Stimulated activated CD4-positive, alpha-beta T cell treated with anti-CD3 and anti-CD28 coated beads, Interleukin-12 subunit alpha, Interleukin-12 subunit beta, amount 100 ng/mL, for 24 hours (primary cell): Measurements from ENCODE around the gene PASK.

Experiments
- DNase-seq, 2 experiments: peaks; one replicate each; pipeline ENCODE4 v3.0.0-alpha.2; 2020; ENCODE audit warnings: low read depth in 2 of 2

PASK gene

DNA sequence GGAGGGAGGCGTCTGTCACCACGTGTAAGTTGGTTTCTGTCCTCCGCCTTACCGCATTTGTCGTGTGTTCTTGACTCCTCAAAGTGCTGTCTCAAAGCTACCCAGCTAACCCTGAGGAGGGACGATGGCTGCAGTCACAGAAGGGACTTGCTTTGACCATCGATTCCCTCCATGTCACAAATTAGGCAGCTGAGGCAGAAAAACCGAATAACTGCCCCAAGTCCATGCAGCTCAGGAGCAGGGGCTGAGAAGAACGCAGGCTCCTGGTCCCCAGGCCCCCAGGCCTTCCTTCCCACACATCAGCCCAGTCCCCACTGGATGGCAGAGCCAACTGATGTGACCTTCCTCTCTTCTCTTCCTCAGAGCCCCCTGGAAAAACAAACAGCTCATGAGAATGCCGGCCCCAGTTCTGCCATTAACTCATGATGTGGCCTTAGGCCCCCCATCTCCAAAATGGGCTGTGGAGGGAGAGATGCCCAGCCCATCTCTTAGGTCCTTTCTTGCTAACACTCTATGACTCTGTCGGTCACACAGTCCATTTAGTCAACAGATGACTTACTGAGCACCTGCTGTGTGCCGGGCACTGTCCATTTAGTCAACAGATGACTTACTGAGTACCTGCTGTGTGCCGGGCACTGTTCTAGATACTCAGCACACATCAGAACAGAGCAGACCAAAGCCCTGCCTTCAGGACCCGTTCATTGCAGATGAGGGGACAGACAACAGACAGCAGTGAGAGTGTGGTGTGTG, 66.8 kb downstream of the PASK start:
- DNase-seq = no peak

DNA sequence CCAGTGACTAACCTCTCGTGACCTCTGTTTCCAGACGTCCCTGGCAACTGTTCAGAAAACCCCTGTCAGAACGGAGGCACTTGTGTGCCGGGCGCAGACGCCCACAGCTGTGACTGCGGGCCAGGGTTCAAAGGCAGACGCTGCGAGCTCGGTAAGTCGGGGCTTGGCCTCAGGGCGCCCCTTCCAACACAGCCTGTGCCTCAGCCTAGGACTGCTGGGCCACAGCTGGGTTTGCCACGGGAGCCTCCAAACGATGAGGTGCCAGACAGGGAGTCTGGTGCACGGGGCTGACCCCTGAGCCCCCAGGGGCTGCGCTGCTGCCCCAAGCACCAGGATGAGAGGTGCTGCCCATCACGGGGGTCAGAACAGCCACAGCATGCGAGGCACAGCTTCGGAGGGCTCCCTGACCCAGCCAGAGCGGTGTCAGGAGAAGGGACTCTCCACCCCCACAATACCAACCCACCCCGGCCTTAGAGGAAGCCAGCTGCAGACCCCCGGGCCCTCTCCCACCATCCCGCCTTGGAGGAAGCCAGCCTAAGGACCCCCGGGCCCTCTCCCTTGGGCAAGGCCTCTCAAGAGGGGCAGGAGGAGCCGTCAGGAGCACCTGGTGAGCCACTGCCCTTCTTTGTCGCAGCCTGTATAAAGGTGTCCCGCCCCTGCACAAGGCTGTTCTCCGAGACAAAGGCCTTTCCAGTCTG, 67.5 kb downstream of the PASK start:
- DNase-seq = no peak

DNA sequence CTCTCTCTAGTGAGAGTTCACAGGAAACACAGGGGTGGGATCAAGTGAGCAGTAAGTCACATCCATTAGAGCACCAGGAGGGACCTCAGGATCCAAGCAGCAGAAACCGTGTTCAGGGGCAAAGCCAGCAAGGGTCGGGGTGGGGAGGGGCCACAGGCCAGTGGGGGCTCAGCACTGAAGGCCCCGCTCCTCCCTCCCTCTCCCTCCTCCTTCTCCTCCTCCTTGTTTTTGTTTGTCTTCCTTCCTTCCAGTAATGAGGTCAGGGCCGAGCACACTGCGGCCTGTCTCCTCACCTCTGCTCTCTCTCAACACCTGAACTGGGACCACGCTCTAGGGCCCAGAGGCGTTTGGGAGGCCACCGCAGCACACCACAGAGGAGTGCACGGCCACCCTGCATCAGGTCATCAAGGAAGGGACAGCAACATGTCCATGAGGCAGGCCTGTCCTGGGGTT, 68.1 kb downstream of the PASK start:
- DNase-seq = no peak

DNA sequence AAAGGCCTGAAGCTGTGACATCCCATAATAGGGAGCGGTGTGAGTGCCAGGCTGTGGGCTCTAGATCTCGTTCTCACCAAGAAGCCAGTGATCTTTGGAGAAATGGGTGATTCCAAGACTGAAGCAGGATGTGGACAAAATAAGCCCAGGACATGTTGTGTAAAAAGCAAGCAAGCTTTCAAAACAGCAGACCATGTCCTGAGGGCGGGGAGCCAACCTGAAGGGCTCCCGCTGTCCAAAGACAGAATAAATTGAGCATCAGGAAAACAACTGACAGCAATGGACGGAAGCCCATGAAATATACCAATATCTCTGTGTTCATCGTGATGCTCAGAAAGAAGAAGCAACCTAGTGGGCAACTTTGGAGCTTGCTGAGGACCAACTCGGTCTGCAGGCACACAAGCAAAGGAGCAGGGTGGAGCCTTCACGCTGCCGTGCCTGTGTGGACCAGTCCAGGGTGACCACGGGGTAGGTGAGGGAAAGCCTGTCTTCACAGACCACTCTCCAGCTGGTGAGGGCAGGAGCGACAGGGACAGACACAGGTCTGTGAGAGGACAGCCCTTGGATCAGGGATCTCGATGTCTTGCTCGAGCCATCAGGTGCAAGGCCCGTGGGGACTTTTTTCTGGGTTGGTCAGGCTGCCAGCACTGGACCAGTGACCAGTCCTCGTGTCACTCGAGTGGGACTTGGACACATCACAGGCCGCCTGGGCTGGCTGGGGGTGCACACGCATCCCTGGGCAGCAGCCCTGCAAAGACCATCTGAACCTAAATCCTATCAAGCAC, 68.7 kb downstream of the PASK start:
- no peak for DNase-seq

DNA sequence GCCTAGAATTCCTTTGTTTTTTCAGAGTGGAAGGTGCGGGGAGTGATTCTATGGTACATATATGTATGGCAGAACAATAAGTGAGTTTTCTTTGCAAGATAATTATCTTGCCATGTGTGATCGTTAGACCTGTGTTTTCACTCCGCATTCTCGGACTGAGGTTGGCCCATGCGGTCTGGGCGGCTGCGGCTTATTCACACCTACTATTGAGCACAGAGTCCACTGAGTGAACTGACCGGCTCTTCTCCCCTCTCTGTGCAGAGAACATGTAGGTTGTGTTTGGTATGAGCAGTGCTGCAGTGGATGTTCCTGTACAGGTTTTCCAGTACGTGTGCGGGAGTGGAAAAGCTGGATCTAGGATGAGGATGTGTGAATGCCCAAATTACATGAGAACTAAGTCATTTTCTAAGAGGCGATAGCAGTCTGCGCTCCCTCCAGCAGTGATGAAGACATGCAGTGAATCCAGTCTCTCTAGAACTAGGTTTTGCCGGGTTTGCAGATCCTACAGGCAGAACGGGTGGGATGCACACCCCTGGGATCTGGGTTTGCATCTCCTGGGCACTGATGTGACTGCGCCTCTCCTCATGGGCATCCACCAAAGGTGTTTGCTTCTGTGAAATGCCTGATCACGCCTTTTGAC, 74.3 kb downstream of the PASK start:
- DNase-seq = no peak

DNA sequence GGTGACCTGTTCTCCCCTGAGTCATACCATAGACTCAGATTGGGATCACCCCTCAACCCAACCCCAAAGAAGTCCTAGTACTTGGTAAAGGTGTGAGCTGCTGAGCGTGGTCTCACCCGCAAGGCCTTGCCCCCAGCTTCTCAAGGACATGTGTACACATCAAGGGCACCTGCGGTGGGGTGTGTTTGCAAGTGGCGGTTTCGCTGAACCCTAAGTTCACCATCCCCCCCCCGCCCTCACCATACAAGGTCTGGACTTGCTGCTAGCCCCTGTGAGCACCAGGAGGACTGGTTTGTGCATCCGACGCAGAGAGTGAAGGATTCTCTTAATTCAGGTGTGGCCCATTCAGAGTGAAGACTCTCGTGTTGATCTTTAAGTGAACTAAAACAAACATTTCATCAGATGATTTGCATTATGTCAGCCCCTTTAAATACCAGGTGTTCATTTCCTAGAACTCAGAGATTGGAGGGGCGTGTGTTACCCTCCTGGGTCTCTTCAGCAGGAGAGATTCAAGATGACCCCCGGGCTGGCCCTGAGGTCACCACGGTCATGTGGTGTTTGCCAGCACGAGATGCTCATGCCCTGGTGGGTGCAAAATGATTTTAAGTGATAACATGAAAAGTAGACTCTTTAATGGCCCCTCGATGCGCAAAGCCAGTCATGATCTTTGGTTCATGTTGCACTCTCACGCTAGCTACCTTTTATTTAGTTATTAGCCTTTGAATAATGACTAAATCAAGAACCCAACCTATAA, 75.0 kb downstream of the PASK start:
- no peak for DNase-seq

DNA sequence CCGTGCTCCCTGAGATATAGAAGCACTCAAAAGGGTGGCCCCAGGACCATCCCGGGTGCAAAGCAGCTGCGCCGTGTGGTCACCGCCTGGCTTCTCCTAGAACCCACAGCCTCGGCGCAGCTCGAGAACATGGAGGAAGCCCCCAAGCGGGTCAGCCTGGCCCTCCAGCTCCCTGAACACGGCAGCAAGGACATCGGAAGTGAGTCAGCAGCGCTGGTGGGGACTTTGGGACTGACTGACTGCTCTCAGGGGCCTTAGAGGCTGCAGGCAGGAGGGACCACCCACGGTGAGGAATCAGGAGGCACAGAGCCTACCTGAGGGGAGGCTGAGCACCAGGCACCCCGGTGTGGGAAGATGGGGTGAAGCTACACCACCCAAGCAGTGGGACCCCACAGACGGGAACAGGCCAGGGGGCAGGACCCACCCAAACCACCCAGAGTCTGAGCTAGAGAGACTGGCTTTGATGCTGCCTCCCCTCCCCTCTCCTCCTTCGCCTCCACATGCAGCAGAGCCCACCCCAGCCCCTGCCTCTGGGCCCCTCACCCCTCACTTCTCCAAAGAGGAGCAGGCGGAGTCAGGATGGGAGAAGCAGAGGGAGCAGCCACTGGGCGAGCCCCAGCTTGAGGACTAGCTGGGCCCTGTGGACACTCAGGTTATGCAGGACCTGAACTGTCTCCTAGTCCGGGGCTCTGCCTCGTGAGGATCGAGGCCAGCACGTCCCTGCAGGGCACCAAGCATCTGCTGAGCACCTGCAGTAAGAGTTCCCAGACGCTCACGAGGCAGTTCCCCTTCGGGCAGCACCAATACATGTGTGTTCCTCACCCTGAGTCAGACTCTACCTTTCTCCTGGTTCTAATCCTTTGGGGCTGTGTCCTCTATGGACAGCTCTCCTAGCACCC, 75.9 kb downstream of the PASK start:
- DNase-seq = no peak

DNA sequence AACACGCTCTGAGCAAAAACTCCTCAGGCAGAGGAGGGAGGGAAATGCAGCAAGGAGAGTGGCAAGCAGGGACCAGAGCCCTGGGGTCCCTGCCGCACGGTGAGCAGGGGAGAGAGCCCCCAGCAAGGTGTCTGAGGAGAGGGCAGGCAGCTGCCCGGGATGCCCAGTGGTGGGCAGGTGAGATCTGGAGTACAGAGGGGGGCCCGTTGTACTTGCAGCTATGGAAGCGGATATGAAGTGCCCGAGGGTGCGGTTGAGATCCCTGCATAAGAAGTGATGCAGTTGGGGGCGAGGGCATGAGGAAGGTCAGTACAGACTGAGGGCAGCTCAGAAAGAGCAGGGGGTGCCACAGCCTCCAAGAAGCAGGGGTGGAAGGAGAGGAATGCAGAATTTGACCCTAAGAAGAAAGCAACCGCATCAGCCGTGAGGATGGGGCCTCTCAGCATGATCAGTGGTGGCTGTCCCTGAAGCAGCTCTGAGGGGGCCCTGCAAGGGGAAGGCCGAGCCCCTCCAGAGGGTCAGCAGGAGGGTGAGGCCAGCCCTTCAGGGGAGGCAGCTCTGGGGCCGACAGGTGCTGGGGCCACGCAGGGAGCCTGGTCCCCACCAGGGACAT, 76.6 kb downstream of the PASK start:
- DNase-seq = no peak

DNA sequence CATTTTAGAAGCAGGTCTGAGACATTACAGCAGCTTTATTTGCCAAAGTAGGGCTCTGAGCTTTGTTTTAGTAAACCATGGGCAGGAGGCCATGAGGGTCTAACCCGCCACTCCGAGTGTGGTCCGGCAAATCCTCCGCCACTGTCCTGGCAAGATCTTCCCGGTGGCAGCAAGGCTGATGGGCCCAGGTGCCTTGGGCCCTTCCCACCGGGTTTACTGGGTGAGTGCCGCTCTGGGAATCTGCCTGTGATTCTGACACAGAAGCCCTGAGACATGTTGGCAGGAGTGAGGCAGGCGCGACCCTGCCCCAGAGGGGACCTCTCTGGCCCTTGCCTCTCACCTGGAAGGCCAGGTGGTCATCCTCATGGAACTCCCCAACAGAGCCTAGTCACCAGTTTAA, 77.1 kb downstream of the PASK start:
- no peak for DNase-seq

DNA sequence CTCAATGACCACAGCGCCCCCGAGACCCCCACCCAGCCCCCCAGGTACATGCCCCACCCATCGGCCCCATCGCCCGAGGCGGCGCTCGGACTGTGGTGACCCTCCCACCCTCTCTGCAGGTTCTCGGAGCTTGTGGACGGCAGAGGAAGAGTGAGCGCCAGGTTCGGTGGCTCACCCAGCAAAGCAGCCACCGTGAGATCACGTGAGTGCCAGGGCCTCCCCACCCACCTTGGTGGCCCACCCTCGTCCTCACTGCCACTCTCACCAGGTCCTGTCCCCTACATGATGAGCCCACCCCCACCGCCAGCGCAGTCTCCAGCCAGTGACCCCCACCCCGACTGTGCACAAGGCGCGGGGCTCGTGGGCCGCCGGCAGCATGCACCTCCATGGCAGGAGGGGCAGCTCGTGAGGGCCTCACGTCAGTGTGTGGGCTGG, 77.6 kb downstream of the PASK start:
- DNase-seq = no peak

DNA sequence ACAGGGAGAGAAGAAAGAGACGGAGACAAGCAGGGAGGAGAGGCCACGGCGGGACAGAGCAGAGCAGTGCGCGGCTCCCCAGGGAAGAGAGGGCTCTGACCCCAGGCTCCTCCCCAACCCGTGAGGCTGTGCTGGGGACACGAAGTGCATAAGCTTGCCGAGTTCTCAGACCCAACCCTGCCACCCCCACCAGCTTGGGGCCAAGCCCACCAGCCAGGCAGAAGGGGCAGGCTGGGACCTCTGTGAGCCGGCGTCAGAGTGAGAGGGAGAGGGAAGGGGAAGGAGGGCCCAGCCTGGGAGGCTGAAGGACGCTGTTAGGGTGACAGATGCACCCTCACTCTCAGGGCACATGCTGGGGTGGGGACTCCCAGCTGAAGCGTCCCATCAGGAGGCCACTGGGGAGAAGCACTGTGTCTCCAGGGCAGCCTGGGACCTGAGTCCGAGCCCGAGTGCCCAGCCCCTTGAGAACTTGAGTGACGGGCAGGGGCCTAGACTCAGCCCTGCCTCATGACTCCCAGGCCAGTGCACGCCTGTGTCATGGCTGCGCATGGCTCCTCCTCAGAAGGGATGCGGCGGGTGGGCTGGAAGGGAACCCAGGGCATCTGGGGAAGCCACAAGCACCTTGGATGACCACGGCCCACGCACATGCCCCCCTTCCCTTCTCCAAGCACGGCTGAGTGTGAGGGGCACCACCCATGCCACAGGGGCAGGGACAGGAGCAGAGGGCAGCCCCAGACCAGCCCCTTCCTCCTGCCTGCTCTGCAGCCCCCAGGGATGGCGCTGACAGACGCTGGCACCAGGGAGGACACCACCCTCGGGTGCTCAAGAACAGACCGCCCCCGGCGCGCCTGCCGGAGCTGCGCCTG, 78.2 kb downstream of the PASK start:
- DNase-seq = no peak

DNA sequence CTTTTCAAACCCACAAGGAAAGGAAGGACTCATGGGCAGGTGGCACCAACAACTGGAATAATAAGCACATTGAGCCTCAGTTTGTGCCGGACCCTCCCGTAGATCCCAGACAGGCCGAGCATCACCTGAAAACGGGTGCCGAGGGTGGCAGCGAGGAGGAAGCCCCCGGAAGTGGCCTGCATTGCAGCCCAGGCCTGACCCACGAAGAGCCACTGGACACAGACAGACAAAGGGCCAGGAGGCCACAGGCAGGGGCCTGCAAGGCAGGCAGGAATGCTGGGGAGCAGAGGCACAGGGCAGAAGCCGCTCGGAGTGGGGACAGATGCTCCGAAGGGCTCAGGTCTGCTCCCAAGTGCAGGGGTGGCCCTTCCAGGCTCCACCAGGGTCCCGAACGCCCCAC, 78.9 kb downstream of the PASK start:
- DNase-seq = no peak

DNA sequence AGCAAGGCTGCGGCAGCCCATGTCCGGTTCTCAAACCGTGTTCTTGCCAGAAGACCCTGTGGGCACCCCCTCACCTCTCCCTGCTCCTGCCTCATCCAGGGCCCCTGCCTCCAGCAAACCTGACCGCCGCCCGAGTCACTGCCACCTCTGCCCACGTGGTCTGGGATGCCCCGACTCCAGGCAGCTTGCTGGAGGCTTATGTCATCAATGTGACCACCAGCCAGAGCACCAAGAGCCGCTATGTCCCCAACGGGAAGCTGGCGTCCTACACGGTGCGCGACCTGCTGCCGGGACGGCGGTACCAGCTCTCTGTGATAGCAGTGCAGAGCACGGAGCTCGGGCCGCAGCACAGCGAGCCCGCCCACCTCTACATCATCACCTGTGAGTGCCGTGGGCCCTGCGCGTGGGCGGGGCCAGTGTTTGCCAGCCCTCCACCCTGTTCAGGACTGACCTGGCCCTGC, 79.4 kb downstream of the PASK start:
- DNase-seq = no peak

DNA sequence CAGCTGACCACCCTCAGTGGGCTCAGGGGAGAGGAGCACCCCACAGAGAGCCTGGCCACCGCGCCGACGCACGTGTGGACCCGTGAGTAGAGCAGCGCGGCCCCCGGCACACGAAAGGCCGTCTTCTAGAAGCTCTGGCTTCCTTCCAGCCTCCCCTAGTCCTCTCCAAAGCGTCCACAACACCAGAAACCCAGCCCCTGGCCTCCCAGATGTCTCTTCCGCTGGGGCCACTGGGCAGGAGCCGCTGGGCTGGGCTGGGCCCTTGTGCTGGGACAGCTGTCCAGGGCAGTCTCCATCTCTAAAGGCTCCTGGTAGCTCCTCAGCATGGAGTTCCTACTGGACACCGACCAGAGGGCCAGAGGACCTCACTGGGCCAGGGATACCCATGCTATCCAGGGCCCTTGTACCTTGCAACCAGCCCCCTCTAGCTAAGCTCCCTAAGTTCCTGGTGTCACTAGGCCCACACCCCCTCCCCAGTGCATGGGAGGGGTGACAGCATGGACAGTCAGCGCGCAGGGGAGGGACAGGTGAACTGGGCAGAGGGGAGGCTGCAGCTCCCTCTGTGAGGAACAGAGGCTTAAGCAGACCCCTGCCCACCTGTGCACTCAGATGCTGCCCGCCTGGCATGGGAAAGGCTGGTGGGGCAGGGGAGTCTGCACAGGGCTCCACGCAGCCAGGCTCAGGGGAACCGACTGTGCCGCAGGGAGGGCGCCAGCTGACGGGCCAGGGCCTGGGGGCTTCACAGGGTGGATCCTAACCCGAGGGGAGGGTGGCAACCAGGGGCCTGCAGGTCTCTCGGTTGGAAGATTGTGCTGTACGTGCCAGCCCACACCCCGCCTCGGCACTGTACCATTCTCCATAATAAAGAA, 80.1 kb downstream of the PASK start:
- no peak for DNase-seq

DNA sequence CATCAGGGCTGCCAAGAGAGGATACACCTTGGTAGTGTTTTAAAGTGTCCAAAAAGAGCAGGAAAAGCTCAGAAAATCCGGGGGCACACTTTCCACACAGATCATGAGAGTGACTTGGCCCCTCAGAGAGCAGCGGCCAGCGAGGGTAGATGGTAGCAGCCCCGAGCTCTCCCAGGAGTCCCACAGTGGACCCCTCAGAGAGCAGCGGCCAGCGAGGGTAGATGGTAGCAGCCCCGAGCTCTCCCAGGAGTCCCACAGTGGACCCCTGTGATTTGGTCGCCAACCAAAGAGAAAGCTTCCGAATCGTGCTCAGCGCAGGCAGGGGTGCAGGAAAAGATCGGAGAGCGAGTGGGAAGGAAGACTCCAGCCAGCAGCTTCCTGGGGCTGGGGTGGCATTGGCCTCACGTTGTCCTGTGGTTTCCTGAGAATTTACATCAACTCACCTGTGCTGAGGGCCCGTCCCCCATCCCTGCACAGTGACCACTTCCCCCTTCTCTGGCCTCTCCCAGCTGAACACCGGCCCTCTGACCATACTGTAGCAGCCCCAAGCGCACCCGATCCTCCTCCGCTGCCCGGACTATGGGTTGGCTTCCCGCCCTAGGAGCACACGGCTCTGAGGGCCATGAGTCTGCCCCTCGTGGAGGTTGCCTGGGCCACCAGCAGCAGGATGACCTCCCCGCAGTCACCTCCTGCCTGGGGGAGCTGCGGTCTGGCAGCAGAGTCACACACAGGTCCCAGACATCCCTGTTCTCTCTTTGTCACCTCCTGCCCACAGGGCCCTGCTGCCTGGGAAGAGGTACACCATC, 80.9 kb downstream of the PASK start:
- DNase-seq = no peak

DNA sequence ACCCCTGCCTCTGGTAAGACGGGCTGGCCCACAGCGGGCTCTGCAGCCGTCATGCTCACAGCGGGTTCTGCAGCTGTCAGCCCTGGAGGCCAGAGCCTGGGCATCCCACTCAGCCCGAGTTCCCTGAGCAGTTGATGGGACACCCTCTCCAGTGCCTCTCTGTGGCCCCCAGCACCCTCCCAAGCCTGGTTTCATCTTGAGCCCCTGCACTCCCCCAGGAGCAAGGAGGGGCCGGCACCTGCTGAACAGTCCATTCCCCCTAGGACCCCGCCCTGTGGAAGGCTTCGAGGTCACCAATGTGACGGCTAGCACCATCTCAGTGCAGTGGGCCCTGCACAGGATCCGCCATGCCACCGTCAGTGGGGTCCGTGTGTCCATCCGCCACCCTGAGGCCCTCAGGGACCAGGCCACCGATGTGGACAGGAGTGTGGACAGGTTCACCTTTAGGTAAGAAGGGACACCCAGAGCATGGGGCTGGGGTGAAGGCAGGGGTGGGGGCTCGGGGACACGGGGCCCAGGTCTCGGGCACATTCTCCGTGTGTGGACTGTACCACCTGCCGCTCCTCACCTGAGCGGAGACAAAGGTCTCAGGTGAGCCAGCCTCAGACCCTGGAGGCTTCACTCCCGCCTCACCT, 81.7 kb downstream of the PASK start:
- DNase-seq = no peak
